A549 treated with AZD9567 at 1 μM for 4 hours (cell line): ENCODE data around the gene ORMDL1. TPM values are rescaled to one million over a fixed set of nuclear protein-coding genes. Genes with fewer than 3 reads are reported as not detected.

Experiments used
- total RNA-seq: library from RNA; stranded (reverse); fragments of 200-300 nt; extraction: Qiagen RNA extraction; gene quantifications from 5 replicates; pipeline ENCODE4 v1.2.3, GENCODE V29; 2022; ENCODE audit not compliant: insufficient read depth

ORMDL1 gene, protein sequence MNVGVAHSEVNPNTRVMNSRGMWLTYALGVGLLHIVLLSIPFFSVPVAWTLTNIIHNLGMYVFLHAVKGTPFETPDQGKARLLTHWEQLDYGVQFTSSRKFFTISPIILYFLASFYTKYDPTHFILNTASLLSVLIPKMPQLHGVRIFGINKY
- 46.1 to 49.5 TPM (median 48.1 TPM) in 5 replicates for total RNA-seq

DNA sequence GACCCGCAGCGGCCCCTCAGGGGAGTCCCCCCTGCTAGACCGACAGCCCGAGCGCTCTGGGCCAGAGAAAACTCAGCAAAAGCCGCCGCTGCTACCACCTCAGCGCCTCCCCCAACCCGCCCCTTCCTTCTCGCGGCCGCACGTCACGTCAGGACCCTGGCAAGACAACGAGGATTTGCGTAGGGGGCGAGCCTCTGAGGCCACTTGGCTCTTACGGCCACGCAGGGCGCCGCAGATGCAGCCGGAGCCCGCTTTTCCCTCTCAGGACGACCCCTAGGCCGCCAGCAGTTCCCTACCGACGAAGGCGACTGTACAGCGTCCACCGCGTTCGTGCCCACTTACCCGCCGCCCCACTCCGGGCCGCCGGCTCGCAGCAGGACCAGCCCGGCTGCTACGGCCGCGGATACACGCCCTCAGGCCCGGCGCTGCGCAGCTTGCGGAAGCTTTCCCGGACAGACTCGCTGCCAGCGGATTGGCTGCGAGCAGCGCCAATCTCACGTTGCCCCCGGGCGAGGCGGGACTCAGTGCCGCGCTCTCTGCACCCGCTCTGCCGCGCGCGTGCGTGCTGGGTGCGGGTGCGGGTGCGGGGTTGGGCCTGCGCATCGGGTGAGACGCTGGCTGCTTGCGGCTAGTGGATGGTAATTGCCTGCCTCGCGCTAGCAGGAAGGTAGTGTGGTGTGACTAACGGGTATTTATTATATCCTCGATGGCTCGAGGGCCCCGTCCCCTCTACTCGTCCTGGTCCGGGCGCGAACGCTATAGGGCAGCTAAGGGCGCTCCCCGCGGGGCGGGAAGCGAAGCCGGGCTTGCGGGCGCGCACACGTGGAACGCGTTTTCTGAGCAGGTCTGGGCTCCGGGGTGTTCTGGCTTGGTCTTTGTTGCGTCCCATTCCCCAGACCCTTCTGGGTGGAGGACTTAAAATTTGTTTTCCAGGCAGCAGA lies at the start of gene ORMDL1, which contains the start of gene PMS1:
Gene ORMDL1 (minus strand): TSS at position 413 of the 941 bp plus-strand sequence. CDS start 1,744 bp downstream, outside the sequence.
Gene PMS1 (plus strand): TSS at position 524 of the 941 bp plus-strand sequence. CDS start 7,360 bp downstream, outside the sequence.

DNA sequence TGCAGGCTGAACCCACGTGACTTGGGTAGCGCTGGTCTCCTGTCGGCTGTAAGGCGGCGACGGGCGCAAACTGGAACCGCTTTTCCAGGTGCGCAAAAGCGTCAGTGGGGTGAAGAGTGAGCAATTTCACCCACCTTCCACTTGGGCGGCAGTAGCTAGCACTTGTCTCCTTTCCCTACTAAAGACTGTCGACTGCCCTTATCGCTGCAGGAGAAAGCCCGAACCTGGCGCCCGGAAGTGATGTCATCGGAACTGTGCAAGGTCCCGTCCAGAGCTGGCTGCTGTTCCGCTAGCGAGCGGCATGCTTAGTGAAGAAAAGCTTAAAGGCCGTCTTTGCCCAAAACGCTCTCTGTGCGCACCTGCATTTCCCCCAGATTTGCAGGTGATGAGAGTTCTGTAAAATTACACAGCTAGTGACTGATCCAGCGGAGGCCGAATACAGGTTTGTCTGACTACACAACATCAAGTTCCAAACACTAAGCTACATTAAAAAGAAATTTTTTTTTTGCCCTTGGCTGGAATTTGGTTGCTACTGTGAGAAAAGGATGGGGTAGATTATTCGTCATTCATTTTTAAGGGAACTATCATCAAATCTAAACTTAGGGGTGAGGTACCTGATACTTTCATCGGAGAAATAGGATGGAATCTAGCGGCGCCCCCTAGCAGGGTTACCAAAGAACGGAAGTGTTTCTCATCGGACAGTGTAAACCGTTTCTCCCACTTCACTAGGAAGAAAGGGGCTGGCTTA lies 21.4 kb downstream of the ORMDL1 start, which contains the start of gene OSGEPL1:
Gene OSGEPL1 (minus strand): TSS at position 242 of the 748 bp plus-strand sequence. CDS start 1,152 bp downstream, outside the sequence.

Other genes with a start within 250 kb of the ORMDL1 start
- 1.5 to 3.2 TPM (median 2.1 TPM) in 5 replicates for gene SLC40A1, start 203.6 kb downstream of the ORMDL1 start, total RNA-seq
- 33.6 to 44.7 TPM (median 36.0 TPM) in 5 replicates for gene ASNSD1, start 122.9 kb downstream of the ORMDL1 start, total RNA-seq
- gene ANKAR, start 109.7 kb downstream of the ORMDL1 start, total RNA-seq: 0.87 to 1.5 TPM (median 1.2 TPM) in 4 of 5 replicates, not detected in the other
- 3.8 to 5.1 TPM (median 4.6 TPM) in 4 of 5 replicates, not detected in the other for gene OSGEPL1, start 21.5 kb downstream of the ORMDL1 start, total RNA-seq
- 7.1 to 10.6 TPM (median 9.0 TPM) in 5 replicates for gene PMS1, start 111 bp upstream of the ORMDL1 start, total RNA-seq